ENCODE results near the gene CRY1.
"Not testable (repeated sequence)": the region's sequence is repeated elsewhere in the genome, so short reads cannot be mapped to it uniquely, and the experiment has no call there.

The CRY1 gene

GRCh38 chr12:107088912-107089311 is 4.4 kb downstream of the CRY1 start:
- TF ChIP-seq, protein P1, sequence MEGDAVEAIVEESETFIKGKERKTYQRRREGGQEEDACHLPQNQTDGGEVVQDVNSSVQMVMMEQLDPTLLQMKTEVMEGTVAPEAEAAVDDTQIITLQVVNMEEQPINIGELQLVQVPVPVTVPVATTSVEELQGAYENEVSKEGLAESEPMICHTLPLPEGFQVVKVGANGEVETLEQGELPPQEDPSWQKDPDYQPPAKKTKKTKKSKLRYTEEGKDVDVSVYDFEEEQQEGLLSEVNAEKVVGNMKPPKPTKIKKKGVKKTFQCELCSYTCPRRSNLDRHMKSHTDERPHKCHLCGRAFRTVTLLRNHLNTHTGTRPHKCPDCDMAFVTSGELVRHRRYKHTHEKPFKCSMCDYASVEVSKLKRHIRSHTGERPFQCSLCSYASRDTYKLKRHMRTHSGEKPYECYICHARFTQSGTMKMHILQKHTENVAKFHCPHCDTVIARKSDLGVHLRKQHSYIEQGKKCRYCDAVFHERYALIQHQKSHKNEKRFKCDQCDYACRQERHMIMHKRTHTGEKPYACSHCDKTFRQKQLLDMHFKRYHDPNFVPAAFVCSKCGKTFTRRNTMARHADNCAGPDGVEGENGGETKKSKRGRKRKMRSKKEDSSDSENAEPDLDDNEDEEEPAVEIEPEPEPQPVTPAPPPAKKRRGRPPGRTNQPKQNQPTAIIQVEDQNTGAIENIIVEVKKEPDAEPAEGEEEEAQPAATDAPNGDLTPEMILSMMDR (IDR thresholded peaks at IDR 0.05; ENCODE audit: insufficient read depth, low read length, missing control alignments) = no peak
- no peak for DNase-seq (ENCODE audit: low read depth, low spot score)
- CTCF ChIA-PET = interaction anchor here (1.0 to 7.7 kb wide), 5 partner anchors 9 to 520 kb away, joined by 3 to 88 read pairs (median 42); no protein-coding TSS in a partner anchor
- POLR2A ChIA-PET = no interaction called here
- no peak overlapping the region for H3K4me3 ChIP-seq (ENCODE audit: low read depth, low read length)

DNA sequence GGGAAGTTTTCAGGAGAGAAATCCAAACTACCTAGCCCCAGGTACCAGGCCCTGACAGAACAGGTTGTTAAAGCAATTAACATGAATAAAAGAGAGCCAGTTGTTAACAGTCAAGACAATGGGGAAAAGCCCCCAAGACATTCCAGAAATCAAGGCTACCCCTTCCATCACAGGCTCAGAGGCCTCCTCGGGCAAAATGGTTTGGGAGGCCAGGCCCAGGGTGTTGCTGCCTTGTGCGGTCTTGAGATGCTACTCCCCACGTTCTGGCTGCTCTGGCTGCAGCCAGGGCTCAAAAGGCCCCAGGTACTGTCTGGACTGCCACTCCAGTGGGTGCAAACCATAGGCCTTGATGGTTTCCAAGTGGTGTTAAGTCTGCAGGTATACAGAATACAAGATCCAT is 7.0 kb downstream of the CRY1 start:
- ChIA-PET CTCF (interaction anchor here (0.7 kb wide), 1 partner anchor 18 kb away, joined by 3 read pairs; no protein-coding TSS in a partner anchor), POLR2A (no interaction called here)
- no peak for DNase-seq (ENCODE audit: low read depth, low spot score)

GRCh38 chr12:107081778-107082177 is 11.6 kb downstream of the CRY1 start:
- no peak overlapping the region for H3K4me3 ChIP-seq (ENCODE audit: low read depth, low read length)
- ChIA-PET POLR2A (no interaction called here), CTCF (interaction anchor here (1.3 to 4.9 kb wide), 2 partner anchors 9 to 12 kb away, joined by 3 to 50 read pairs; partner anchors contain the start of gene CRY1)
- TF ChIP-seq, protein P1 (IDR thresholded peaks at IDR 0.05; ENCODE audit: insufficient read depth, low read length, missing control alignments) = no peak
- DNase-seq (ENCODE audit: low read depth, low spot score) = no peak

More for the DNA sequence above, 7.0 kb downstream of the CRY1 start:
- H3K4me3 ChIP-seq (ENCODE audit: low read depth, low read length) = no peak overlapping the region
- TF ChIP-seq, protein P1 (IDR thresholded peaks at IDR 0.05; ENCODE audit: insufficient read depth, low read length, missing control alignments) = no peak

DNA sequence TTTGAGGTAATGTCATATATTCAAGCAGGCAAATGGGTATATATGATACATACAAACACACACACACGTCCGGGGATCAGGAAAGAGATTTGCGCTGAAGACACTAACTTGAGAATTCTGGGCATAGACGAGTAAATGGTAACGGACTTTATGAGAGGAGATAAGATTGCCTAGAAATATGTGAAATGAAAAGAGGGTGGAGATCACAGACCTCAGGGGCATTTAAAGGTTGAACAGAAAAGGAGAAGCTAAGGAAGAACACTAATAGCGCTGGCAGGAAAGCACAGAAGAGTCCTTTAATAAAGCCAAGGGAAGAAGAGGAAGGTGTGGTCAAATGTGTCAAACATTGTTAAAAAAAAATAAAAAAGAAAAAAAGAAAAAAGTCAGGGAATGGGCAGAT is 13.1 kb downstream of the CRY1 start:
- TF ChIP-seq, protein P1 (IDR thresholded peaks at IDR 0.05; ENCODE audit: insufficient read depth, low read length, missing control alignments) = no peak
- DNase-seq (ENCODE audit: low read depth, low spot score) = no peak
- CTCF ChIA-PET = interaction anchor here (1.1 to 4.9 kb wide), 3 partner anchors 9 to 24 kb away, joined by 3 to 50 read pairs (median 13); partner anchors contain the start of gene CRY1
- H3K4me3 ChIP-seq (ENCODE audit: low read depth, low read length) = no peak overlapping the region
- POLR2A ChIA-PET = interaction anchor here (1.1 kb wide), 1 partner anchor 125 kb away, joined by 3 read pairs; the partner anchor contains the start of gene TMEM263

GRCh38 chr12:107079172-107080011 is 14.0 kb downstream of the CRY1 start:
- H3K4me3 ChIP-seq (ENCODE audit: low read depth, low read length) = no peak overlapping the region
- ChIA-PET POLR2A (interaction anchor here (1.1 kb wide), 1 partner anchor 124 kb away, joined by 3 read pairs; the partner anchor contains the start of gene TMEM263), CTCF (interaction anchor here (0.9 to 4.9 kb wide), 6 partner anchors 8 to 530 kb away, joined by 3 to 50 read pairs (median 3); partner anchors contain the start of gene CRY1)
- DNase-seq (ENCODE audit: low read depth, low spot score) = no peak
- TF ChIP-seq, protein P1 (IDR thresholded peaks at IDR 0.05; ENCODE audit: insufficient read depth, low read length, missing control alignments) = peak; percentile 42

DNA sequence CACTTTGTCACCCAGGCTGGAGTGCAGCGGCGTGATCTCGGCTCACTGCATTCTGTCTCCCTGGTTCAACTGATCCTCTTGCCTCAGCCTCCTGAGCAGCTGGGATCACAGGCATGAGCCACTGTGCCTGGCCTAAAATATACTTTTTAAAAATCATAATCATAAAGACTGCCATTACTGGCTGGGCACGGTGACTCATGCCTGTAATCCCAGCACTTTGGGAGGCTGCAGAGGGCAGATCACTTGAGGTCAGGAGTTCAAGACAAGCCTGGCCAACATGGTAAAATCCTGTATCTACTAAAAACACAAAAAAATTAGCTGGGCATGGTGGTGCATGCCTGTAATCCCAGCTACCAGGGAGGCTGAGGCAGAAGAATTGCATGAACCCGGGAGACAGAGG is 20.1 kb downstream of the CRY1 start:
- POLR2A ChIA-PET; CTCF ChIA-PET; DNase-seq (ENCODE audit: low read depth, low spot score); H3K4me3 ChIP-seq (ENCODE audit: low read depth, low read length): not testable (repeated sequence)

All from AG04449 (cell line).